Neuronal stem cell (in vitro differentiated cells): ENCODE results near the gene NR2F6.
"Not testable (repeated sequence)": the region's sequence is repeated elsewhere in the genome, so short reads cannot be mapped to it uniquely, and the experiment has no call there.

ENCODE experiments used
- DNase-seq: peaks from one replicate; pipeline ENCODE4 v3.0.0-alpha.2; 2013; ENCODE audit warnings: low spot score
- H2AFZ ChIP-seq: one replicate; pipeline ENCODE4 v1.6.1; 2013; ENCODE audit warnings: mild to moderate bottlenecking, low read length, inconsistent platforms
- H2AK5ac ChIP-seq: 2 replicates; pipeline ENCODE4 v1.6.1; 2013; ENCODE audit warnings: low read depth, mild to moderate bottlenecking, inconsistent platforms, low read length, moderate library complexity, mixed read lengths
- H2BK120ac ChIP-seq: 2 replicates; pipeline ENCODE4 v1.6.1; 2013; ENCODE audit warnings: low read depth, mild to moderate bottlenecking, inconsistent platforms, low read length, moderate library complexity, mixed read lengths
- H2BK12ac ChIP-seq: one replicate; pipeline ENCODE4 v1.6.1; 2013; ENCODE audit warnings: low read length, inconsistent platforms
- H2BK15ac ChIP-seq: 2 replicates; pipeline ENCODE4 v1.6.1; 2013; ENCODE audit warnings: mild to moderate bottlenecking, low read length, inconsistent platforms, mixed read lengths
- H2BK5ac ChIP-seq: one replicate; pipeline ENCODE4 v1.6.1; 2013; ENCODE audit warnings: inconsistent platforms, mild to moderate bottlenecking, low read length, moderate library complexity
- H3K14ac ChIP-seq: one replicate; pipeline ENCODE4 v1.6.1; 2013; ENCODE audit warnings: low read length, inconsistent platforms
- H3K18ac ChIP-seq: 2 replicates; pipeline ENCODE4 v1.6.1; 2013; ENCODE audit warnings: low read length, inconsistent platforms
- H3K23ac ChIP-seq: 2 replicates; pipeline ENCODE4 v1.6.1; 2013; ENCODE audit warnings: low read depth, mild to moderate bottlenecking, mixed read lengths, low read length, inconsistent platforms; ENCODE audit not compliant: poor library complexity
- H3K27ac ChIP-seq: replicated peaks from 3 replicates; pipeline ENCODE4 v1.5.1; 2013; ENCODE audit warnings: low read length, inconsistent platforms
- H3K27me3 ChIP-seq, 3 experiments: 2 replicates each; pipeline ENCODE4 v1.6.1; 2013; ENCODE audit warnings: low read length in 3 of 3, mild to moderate bottlenecking in 2 of 3, inconsistent platforms in 1 of 3, low read depth in 1 of 3, mixed read lengths in 1 of 3, moderate library complexity in 1 of 3; ENCODE audit not compliant: control insufficient read depth in 3 of 3, insufficient read depth in 3 of 3
- H3K36me3 ChIP-seq, 2 donors: replicated peaks in 1 of 2; 2 replicates each; pipeline ENCODE4 v1.6.1; 2013; ENCODE audit warnings: low read length in 2 of 2; ENCODE audit not compliant: control insufficient read depth in 2 of 2, insufficient read depth in 2 of 2
- H3K4ac ChIP-seq: 2 replicates; pipeline ENCODE4 v1.6.1; 2013; ENCODE audit warnings: inconsistent platforms, mild to moderate bottlenecking, low read length, moderate library complexity
- H3K4me1 ChIP-seq, 2 donors: 1 replicate in 1 of 2; 2 replicates in 1 of 2; pipeline ENCODE4 v1.6.1; 2013; ENCODE audit warnings: low read length in 2 of 2, low read depth in 1 of 2; ENCODE audit not compliant: control insufficient read depth in 2 of 2, insufficient read depth in 1 of 2
- H3K4me2 ChIP-seq: one replicate; pipeline ENCODE4 v1.6.1; 2013; ENCODE audit warnings: mild to moderate bottlenecking, low read length, inconsistent platforms; ENCODE audit not compliant: insufficient read depth, poor library complexity, severe bottlenecking
- H3K4me3 ChIP-seq, 2 donors: 2 replicates each; pipeline ENCODE4 v1.5.1; 2013; ENCODE audit warnings: low read length in 2 of 2, mild to moderate bottlenecking in 2 of 2, inconsistent platforms in 1 of 2, moderate library complexity in 1 of 2
- H3K79me1 ChIP-seq: one replicate; pipeline ENCODE4 v1.6.1; 2013; ENCODE audit warnings: low read depth, mild to moderate bottlenecking, inconsistent platforms, low read length, moderate library complexity
- H3K9ac ChIP-seq: one replicate; pipeline ENCODE4 v1.6.1; 2013; ENCODE audit warnings: mild to moderate bottlenecking, low read depth, low read length, inconsistent platforms; ENCODE audit not compliant: poor library complexity
- H3K9me3 ChIP-seq, 2 donors: replicated peaks in 1 of 2; 2 replicates each; pipeline versions ENCODE3 to v1.6.1; 2013; ENCODE audit warnings: low read length in 2 of 2, mild to moderate bottlenecking in 2 of 2, inconsistent platforms in 1 of 2, low read depth in 1 of 2, mixed read lengths in 1 of 2, moderate library complexity in 1 of 2; ENCODE audit not compliant: control insufficient read depth in 2 of 2, insufficient read depth in 1 of 2
- H4K8ac ChIP-seq: one replicate; pipeline ENCODE4 v1.6.1; 2013; ENCODE audit warnings: low read depth, mild to moderate bottlenecking, inconsistent platforms, low read length, moderate library complexity
- H4K91ac ChIP-seq: one replicate; pipeline ENCODE4 v1.6.1; 2013; ENCODE audit warnings: low read length, low read depth, mild to moderate bottlenecking, inconsistent platforms; ENCODE audit not compliant: poor library complexity
- WGBS, 2 donors: extraction: QIAGEN DNeasy Blood & Tissue Kit; methylation state at CpG; one replicate each; pipeline ENCODE4 v1.1.7; 2013; ENCODE audit warnings: missing lambda C conversion rate in 2 of 2, mixed read lengths in 1 of 2; ENCODE audit not compliant: insufficient read length in 2 of 2, insufficient replicate concordance in 1 of 2; ENCODE audit errors: extremely low coverage in 2 of 2; 5-methylcytosine and 5-hydroxymethylcytosine counted together

Gene NR2F6

GRCh38 chr19:17281391-17282304 lies 35.9 kb upstream of the NR2F6 start, which contains the start of gene ANKLE1:
TSS of gene ANKLE1 (plus strand) at chr19:17281901. CDS start at chr19:17281921, 20 bp downstream.
- H3K27me3 ChIP-seq, result peaks cover 0 to 14% (median 2%) of the 10 kb centered on the region in 3 experiments
- H3K14ac ChIP-seq, result peak within 1 kb of the TSS; percentile 38
- H3K9me3 ChIP-seq, result peaks cover 4 to 5% of the 10 kb centered on the region in 2 donors
- no peak within 1 kb of the TSS for H4K91ac ChIP-seq
- no peaks in the 10 kb centered on the region for H3K79me1 ChIP-seq
- peak within 1 kb of the TSS; percentile 11 for H2BK5ac ChIP-seq
- H3K23ac ChIP-seq, result peak within 1 kb of the TSS; percentile 60
- H2BK15ac ChIP-seq, result peak within 1 kb of the TSS; percentile 58
- H3K4me2 ChIP-seq, result peak within 1 kb of the TSS; percentile 40
- peak within 1 kb of the TSS; percentile 50 to 51 for H3K4me3 ChIP-seq
- peak within 1 kb of the TSS; percentile 10 for H2BK12ac ChIP-seq
- peak within 1 kb of the TSS; percentile 68 for H2AK5ac ChIP-seq
- H3K27ac ChIP-seq, result no peak within 1 kb of the TSS
- peaks cover 0 to 3% of the 10 kb centered on the region in 2 donors for H3K4me1 ChIP-seq
- no CpG with 5 or more reads among the region's 75 CpGs for WGBS, 2 donors
- peak within 1 kb of the TSS; percentile 94 for H2AFZ ChIP-seq
- peak within 1 kb of the TSS; percentile 95 for H3K18ac ChIP-seq
- peak within 1 kb of the TSS; percentile 87 for H2BK120ac ChIP-seq
- peak within 1 kb of the TSS; percentile 63 for H3K9ac ChIP-seq
- no peak within 1 kb of the TSS for H3K4ac ChIP-seq
- no peak within 1 kb of the TSS for H4K8ac ChIP-seq
- DNase-seq, result no peak
- peaks cover 11 to 32% of the 10 kb centered on the region in 2 donors for H3K36me3 ChIP-seq

GRCh38 chr19:17279436-17279835 lies 33.7 kb upstream of the NR2F6 start:
- H3K18ac ChIP-seq, result no peak overlapping the region
- H3K4ac ChIP-seq, result no peak overlapping the region
- H3K14ac ChIP-seq, result no peak overlapping the region
- no peak overlapping the region for H2AK5ac ChIP-seq
- no peak overlapping the region for H2BK120ac ChIP-seq
- H3K4me3 ChIP-seq, result no peak overlapping the region
- H4K8ac ChIP-seq, result no peak overlapping the region
- no peak for DNase-seq
- no CpG with 5 or more reads among the region's 3 CpGs for WGBS, 2 donors
- H3K79me1 ChIP-seq, result no peaks in the 10 kb centered on the region
- H2BK12ac ChIP-seq, result no peak overlapping the region
- no peak overlapping the region for H2BK5ac ChIP-seq
- H3K9ac ChIP-seq, result no peak overlapping the region
- H3K27me3 ChIP-seq, result peaks cover 0 to 14% (median 2%) of the 10 kb centered on the region in 3 experiments
- H3K36me3 ChIP-seq, result peaks cover 21 to 49% of the 10 kb centered on the region in 2 donors
- no peak overlapping the region for H4K91ac ChIP-seq
- H3K4me2 ChIP-seq, result no peak overlapping the region
- H3K23ac ChIP-seq, result no peak overlapping the region
- H3K4me1 ChIP-seq, result peaks cover 0 to 3% of the 10 kb centered on the region in 2 donors
- no peaks in the 10 kb centered on the region for H3K9me3 ChIP-seq
- no peak overlapping the region for H2BK15ac ChIP-seq
- no peak overlapping the region for H3K27ac ChIP-seq
- no peak overlapping the region for H2AFZ ChIP-seq

GRCh38 chr19:17275441-17276175 lies 29.9 kb upstream of the NR2F6 start:
- Histone ChIP-seq H3K4me1 (no peaks in the 10 kb centered on the region), H3K9me3 (no peaks in the 10 kb centered on the region), H3K9ac (no peak overlapping the region)

GRCh38 chr19:17274892-17275291 lies 29.2 kb upstream of the NR2F6 start:
- H3K27me3 ChIP-seq, H2BK120ac ChIP-seq, H4K8ac ChIP-seq, H2BK15ac ChIP-seq, H2BK5ac ChIP-seq, H2AK5ac ChIP-seq, H4K91ac ChIP-seq, H3K9ac ChIP-seq, H3K14ac ChIP-seq, H3K79me1 ChIP-seq, H2BK12ac ChIP-seq, H3K4ac ChIP-seq, H3K4me2 ChIP-seq, H3K9me3 ChIP-seq, H3K4me3 ChIP-seq, H2AFZ ChIP-seq, DNase-seq, H3K4me1 ChIP-seq, H3K23ac ChIP-seq, H3K18ac ChIP-seq, H3K27ac ChIP-seq: not testable (repeated sequence)
- peaks cover 34 to 82% of the 10 kb centered on the region in 2 donors for H3K36me3 ChIP-seq
- no CpG with 5 or more reads among the region's 3 CpGs for WGBS, 2 donors

More at GRCh38 chr19:17275441-17276175, 29.9 kb upstream of the NR2F6 start:
- no peak overlapping the region for H2BK12ac ChIP-seq
- peaks cover 34 to 76% of the 10 kb centered on the region in 2 donors for H3K36me3 ChIP-seq
- no peak overlapping the region for H2AK5ac ChIP-seq
- H3K18ac ChIP-seq, result no peak overlapping the region
- no peak overlapping the region for H2AFZ ChIP-seq
- H2BK15ac ChIP-seq, result no peak overlapping the region
- no peak overlapping the region for H3K27ac ChIP-seq
- H3K4me2 ChIP-seq, result no peak overlapping the region
- H3K14ac ChIP-seq, result no peak overlapping the region
- H3K4me3 ChIP-seq, result peak overlapping the region in 1 of 2 donors; percentile 51
- no peak overlapping the region for H2BK120ac ChIP-seq
- DNase-seq, result no peak
- H3K23ac ChIP-seq, result no peak overlapping the region
- WGBS, 2 donors, result no CpG with 5 or more reads among the region's 19 CpGs
- H3K4ac ChIP-seq, result no peak overlapping the region
- H4K8ac ChIP-seq, result no peak overlapping the region
- H3K27me3 ChIP-seq, result no peaks in the 10 kb centered on the region
- H2BK5ac ChIP-seq, result no peak overlapping the region
- no peak overlapping the region for H4K91ac ChIP-seq
- H3K79me1 ChIP-seq, result no peaks in the 10 kb centered on the region
